Neural progenitor cell (in vitro differentiated cells): ENCODE data around the gene USP53.

Experiments used
- CTCF ChIP-seq: fragments of 200-600 bp; sonication (generic); IDR thresholded peaks from 2 replicates; pipeline ENCODE4 v1.5.1; 2017; ENCODE audit warnings: antibody characterized with exemption, mild to moderate bottlenecking
- EZH2 ChIP-seq: fragments of 200-600 bp; sonication (generic); IDR thresholded peaks from 2 replicates; pipeline ENCODE4 v1.6.1; 2017; ENCODE audit warnings: antibody characterized with exemption, mild to moderate bottlenecking, moderate library complexity

- TF ChIP-seq CTCF: no peak
- no peak for TF ChIP-seq EZH2
Measured at GRCh38 chr4:119303587-119304305, 91.2 kb downstream of the USP53 start.
